GM12878 (cell line): ENCODE measurements around the gene CD55. TPM values are rescaled to one million over a fixed set of nuclear protein-coding genes. Genes with fewer than 3 reads are reported as not detected.
A peak's percentile ranks its signal among the peaks of the same experiment; 100 is the strongest.

Source experiments
- BCLAF1 ChIP-seq: fragments of 450-650 bp; IDR thresholded peaks from 2 replicates; pipeline ENCODE4 v1.6.1; 2017; ENCODE audit warnings: antibody characterized with exemption, mild to moderate bottlenecking, moderate library complexity
- BHLHE40 ChIP-seq, 2 experiments: fragments of 450-650 bp in 1 of 2; IDR thresholded peaks; 2 replicates each; pipeline ENCODE4 v1.6.1; 2011 to 2017; ENCODE audit warnings: low read depth in 2 of 2, borderline replicate concordance in 1 of 2, improper control_type of control experiment in 1 of 2, low read length in 1 of 2, mild to moderate bottlenecking in 1 of 2
- ETV6 ChIP-seq, 2 experiments: fragments of 450-650 bp in 1 of 2; IDR thresholded peaks in 1 of 2; conservative IDR thresholded peaks in 1 of 2; 2 replicates each; pipeline ENCODE4 v1.6.1; 2014; ENCODE audit warnings: antibody characterized with exemption in 1 of 2, borderline replicate concordance in 1 of 2, low read depth in 1 of 2, mild to moderate bottlenecking in 1 of 2, moderate library complexity in 1 of 2
- EZH2 ChIP-seq: IDR thresholded peaks from 2 replicates; pipeline ENCODE4 v1.6.1; 2012; ENCODE audit warnings: low read depth, mild to moderate bottlenecking, control low read depth, inconsistent platforms, low read length, borderline replicate concordance; ENCODE audit not compliant: control insufficient read depth
- GATAD2B ChIP-seq: fragments of 450-650 bp; conservative IDR thresholded peaks from 2 replicates; pipeline ENCODE4 v1.6.1; 2017; ENCODE audit warnings: low read depth, mild to moderate bottlenecking, moderate library complexity
- IRF4 ChIP-seq: IDR thresholded peaks from 2 replicates; pipeline ENCODE4 v1.6.1; 2011; ENCODE audit warnings: low read depth, low read length
- JUNB ChIP-seq: IDR thresholded peaks from 2 replicates; pipeline ENCODE4 v1.6.1; 2016; ENCODE audit warnings: antibody characterized with exemption, mild to moderate bottlenecking
- KAT2A ChIP-seq: conservative IDR thresholded peaks from 2 replicates; pipeline ENCODE4 v1.6.1; 2011; ENCODE audit warnings: low read depth, low read length; ENCODE audit not compliant: control insufficient read depth
- KLF5 ChIP-seq: fragments of 450-650 bp; IDR thresholded peaks from 2 replicates; pipeline ENCODE4 v1.6.1; 2014; ENCODE audit warnings: mild to moderate bottlenecking; ENCODE audit not compliant: partially characterized antibody
- MLLT1 ChIP-seq: fragments of 450-650 bp; IDR thresholded peaks from 2 replicates; pipeline ENCODE4 v1.6.1; 2016; ENCODE audit warnings: mild to moderate bottlenecking
- MTA3 ChIP-seq: IDR thresholded peaks from 2 replicates; pipeline ENCODE4 v1.6.1; 2012; ENCODE audit warnings: low read length, inconsistent platforms, borderline replicate concordance
- NR2C1 ChIP-seq: fragments of 450-650 bp; IDR thresholded peaks from 2 replicates; pipeline ENCODE4 v1.6.1; 2017; ENCODE audit warnings: antibody characterized with exemption, mild to moderate bottlenecking, moderate library complexity
- POLR2AphosphoS2 ChIP-seq: IDR thresholded peaks from 2 replicates; pipeline ENCODE4 v1.6.1; 2011; ENCODE audit warnings: low read depth, mild to moderate bottlenecking, low read length, improper control_type of control experiment, moderate library complexity
- RCOR1 ChIP-seq: conservative IDR thresholded peaks from 2 replicates; pipeline ENCODE4 v1.6.1; 2012; ENCODE audit warnings: low read depth, low read length, improper control_type of control experiment
- SKIL ChIP-seq: fragments of 450-650 bp; IDR thresholded peaks from 2 replicates; pipeline ENCODE4 v1.6.1; 2017; ENCODE audit warnings: mild to moderate bottlenecking, low read depth, inconsistent platforms; ENCODE audit not compliant: poor library complexity, severe bottlenecking
- SMAD1 ChIP-seq: fragments of 450-650 bp; IDR thresholded peaks from 2 replicates; pipeline ENCODE4 v1.6.1; 2018; ENCODE audit warnings: mild to moderate bottlenecking, low read depth; ENCODE audit not compliant: partially characterized antibody
- SMARCA5 ChIP-seq: fragments of 450-650 bp; IDR thresholded peaks from 2 replicates; pipeline ENCODE4 v1.6.1; 2017; ENCODE audit warnings: mild to moderate bottlenecking
- SREBF2 ChIP-seq: IDR thresholded peaks from 2 replicates; pipeline ENCODE4 v1.6.1; 2012; ENCODE audit warnings: mild to moderate bottlenecking, low read length
- SUPT20H ChIP-seq: IDR thresholded peaks from 2 replicates; pipeline ENCODE4 v1.6.1; 2011; ENCODE audit warnings: low read depth, mild to moderate bottlenecking, low read length, moderate library complexity, borderline replicate concordance; ENCODE audit not compliant: control insufficient read depth
- SUZ12 ChIP-seq: fragments of 200-600 bp; sonication (generic); IDR thresholded peaks from one replicate; pipeline ENCODE4 v1.6.1; 2018; ENCODE audit warnings: antibody characterized with exemption, mild to moderate bottlenecking; ENCODE audit not compliant: unreplicated experiment
- TARDBP ChIP-seq: IDR thresholded peaks from 2 replicates; pipeline ENCODE4 v1.6.1; 2016; ENCODE audit warnings: borderline replicate concordance
- TCF12 ChIP-seq: IDR thresholded peaks from 2 replicates; pipeline ENCODE4 v1.6.1; 2011; ENCODE audit warnings: low read depth, mild to moderate bottlenecking, low read length
- ZZZ3 ChIP-seq: IDR thresholded peaks from 2 replicates; pipeline ENCODE4 v1.6.1; 2011; ENCODE audit warnings: low read depth; ENCODE audit not compliant: control insufficient read depth, insufficient read length
- polyA plus RNA-seq, 11 experiments: library from polyadenylated mRNA; depleted of rRNA in 4 of 11; unstranded in 6 of 11; stranded (reverse) in 5 of 11; fragments of >200 nt; fragmentation: Nextera tagmentation in 4 of 11; fragmentation: Illumina TruSeq in 1 of 11; extraction: Ambion mirVana in 4 of 11; extraction: Trizol in 1 of 11; gene quantifications; 1 replicate in 1 of 11; 2 replicates in 10 of 11; pipeline versions ENCODE4 v1.2.1 to v1.2.3, GENCODE V29; 2011 to 2016; ENCODE audit warnings: inconsistent platforms in 2 of 11, missing spikeins in 2 of 11, low read depth in 1 of 11
- total RNA-seq, 4 experiments: library from RNA; depleted of rRNA in 3 of 4; stranded (reverse); fragments of >200 nt in 3 of 4; fragmentation: Illumina TruSeq in 1 of 4; extraction: Trizol in 1 of 4; gene quantifications; 2 replicates each; pipeline versions ENCODE4 v1.2.1 to v1.2.3, GENCODE V29; 2013 to 2021

Gene CD55
- total and polyA plus RNA-seq, 10 of the 15 experiments (the other 5 are each of a cell fraction or from before 2014, with no cell fraction given), result 5.2 to 46.5 (median 15.1) TPM

- TF ChIP-seq GATAD2B, result no peak; the same call in 1 of the 2 replicates
- no peak for TF ChIP-seq NR2C1
- no peak for TF ChIP-seq TARDBP
- TF ChIP-seq IRF4, result 0 out of 2 replicates have a peak, but pooled peaks have one; percentile 36
- TF ChIP-seq SUPT20H, result no peak
- 0 out of 2 replicates have a peak, but pooled peaks have one; percentile 19 for TF ChIP-seq RCOR1
- TF ChIP-seq EZH2, result no peak
- TF ChIP-seq JUNB, result peak; percentile 18; the same call in 1 of the 2 replicates
- peak; percentile 52 for TF ChIP-seq SMAD1
- TF ChIP-seq SMARCA5, result peak; percentile 15; the same call in 1 of the 2 replicates
- peak; percentile 99 for TF ChIP-seq BHLHE40 (IDR thresholded peaks at IDR 0.05; ENCODE audit: borderline replicate concordance in 1 of 2, low read depth in 2 of 2, low read length in 1 of 2)
- TF ChIP-seq MTA3, result peak; percentile 73; the same call in 1 of the 2 replicates
- peak; percentile 98 for TF ChIP-seq MLLT1
- peak; percentile 38 for TF ChIP-seq SKIL
- peak in 1 of 2 experiments; percentile 34; a peak in 1 of 4 replicates for TF ChIP-seq ETV6 (conservative IDR thresholded peaks at IDR 0.05 in 1 of 2, IDR thresholded peaks at IDR 0.05 in 1 of 2; ENCODE audit: borderline replicate concordance in 1 of 2, low read depth in 1 of 2)
- TF ChIP-seq KLF5, result no peak
- no peak for TF ChIP-seq ZZZ3
- no peak for TF ChIP-seq KAT2A
- TF ChIP-seq TCF12, result peak; percentile 8; the same call in 1 of the 2 replicates
- no peak for TF ChIP-seq SUZ12
- no peak for TF ChIP-seq BCLAF1
- TF ChIP-seq POLR2AphosphoS2, result peak; percentile 76; the same call in 1 of the 2 replicates
- no peak for TF ChIP-seq SREBF2
Observed at GRCh38 chr1:207321079-207321789, at the start of gene CD55 (continued).
